Putamen (tissue), 1 donor: ENCODE data around the gene ALKBH1.
"Not testable (repeated sequence)": the region's sequence is repeated elsewhere in the genome, so short reads cannot be mapped to it uniquely, and the experiment has no call there.

Source experiments
- DNase-seq: peaks from one replicate; pipeline ENCODE4 v3.0.0-alpha.2; 2016; ENCODE audit warnings: low spot score

The ALKBH1 gene

GRCh38 chr14:77707724-77708408 is at the start of gene ALKBH1, which contains the start of gene SLIRP:
Gene ALKBH1, minus strand, starts transcription at chr14:77708023. Its CDS starts 19 bp downstream, at chr14:77708004.
Gene SLIRP, plus strand, starts transcription at chr14:77708103. Its CDS starts 9 bp downstream, at chr14:77708112.
- peak; percentile 93 for DNase-seq

- DNase-seq: no peak
These were observed 45.1 kb upstream of the ALKBH1 start for GRCh38 chr14:77752799-77753516.

- no peak for DNase-seq
These were observed 44.4 kb upstream of the ALKBH1 start for GRCh38 chr14:77752266-77752665.

- DNase-seq: not testable (repeated sequence)
These were observed 39.6 kb upstream of the ALKBH1 start for GRCh38 chr14:77747425-77747824.

GRCh38 chr14:77746064-77746702 is 38.4 kb upstream of the ALKBH1 start:
- DNase-seq: no peak

- no peak for DNase-seq
These were observed 33.6 kb upstream of the ALKBH1 start for GRCh38 chr14:77741438-77741837.

GRCh38 chr14:77738559-77739250 is 30.9 kb upstream of the ALKBH1 start:
- no peak for DNase-seq

- no peak for DNase-seq
These were observed 23.2 kb upstream of the ALKBH1 start for GRCh38 chr14:77730976-77731497.

- no peak for DNase-seq
These were observed 14.5 kb upstream of the ALKBH1 start for GRCh38 chr14:77722301-77722700.

- no peak for DNase-seq
These were observed 13.6 kb upstream of the ALKBH1 start for GRCh38 chr14:77721437-77721836.

- DNase-seq: no peak
These were observed 9.9 kb upstream of the ALKBH1 start for GRCh38 chr14:77717608-77718305.

GRCh38 chr14:77714926-77715325 is 7.1 kb upstream of the ALKBH1 start:
- no peak for DNase-seq

- DNase-seq: no peak
These were observed 2.5 kb upstream of the ALKBH1 start for GRCh38 chr14:77710364-77710763.

GRCh38 chr14:77709412-77709811 is 1.6 kb upstream of the ALKBH1 start:
- peak; percentile 35 for DNase-seq

GRCh38 chr14:77708749-77709148 is 926 bp upstream of the ALKBH1 start:
- no peak for DNase-seq

- DNase-seq: peak; percentile 45
These were observed 484 bp downstream of the ALKBH1 start for GRCh38 chr14:77707355-77707723.

- DNase-seq: no peak
These were observed 16.6 kb downstream of the ALKBH1 start for GRCh38 chr14:77691259-77691658.

- peak; percentile 12 for DNase-seq
These were observed 25.7 kb downstream of the ALKBH1 start for GRCh38 chr14:77682158-77682553.

- no peak for DNase-seq
These were observed 26.3 kb downstream of the ALKBH1 start for GRCh38 chr14:77681196-77682157.

GRCh38 chr14:77674931-77675330 is 32.9 kb downstream of the ALKBH1 start:
- no peak for DNase-seq
